H9 (cell line): ENCODE data around the gene MARCHF3. TPM values are rescaled to one million over a fixed set of nuclear protein-coding genes. Genes with fewer than 3 reads are reported as not detected.

Experiments
- DNase-seq: peaks from one replicate; pipeline ENCODE4 v3.0.0-alpha.2; 2017
- H2AFZ ChIP-seq: one replicate; pipeline ENCODE4 v1.6.1; 2013; ENCODE audit warnings: mild to moderate bottlenecking, low read length, control low read depth, moderate library complexity
- H2AK5ac ChIP-seq: 2 replicates; pipeline ENCODE4 v1.6.1; 2013; ENCODE audit warnings: low read length, control low read depth, mixed read lengths; ENCODE audit not compliant: insufficient read length
- H2BK120ac ChIP-seq: one replicate; pipeline ENCODE4 v1.6.1; 2013; ENCODE audit warnings: low read depth, mild to moderate bottlenecking, low read length, control low read depth, inconsistent platforms; ENCODE audit not compliant: poor library complexity, severe bottlenecking
- H2BK12ac ChIP-seq: 2 replicates; pipeline ENCODE4 v1.6.1; 2013; ENCODE audit warnings: low read length, control low read depth, mixed read lengths, low read depth; ENCODE audit not compliant: insufficient read length
- H2BK15ac ChIP-seq: 2 replicates; pipeline ENCODE4 v1.6.1; 2013; ENCODE audit warnings: low read depth, low read length, control low read depth
- H2BK20ac ChIP-seq: one replicate; pipeline ENCODE4 v1.6.1; 2013; ENCODE audit warnings: low read depth, mild to moderate bottlenecking, low read length, control low read depth, inconsistent platforms; ENCODE audit not compliant: poor library complexity, severe bottlenecking
- H2BK5ac ChIP-seq: 2 replicates; pipeline ENCODE4 v1.6.1; 2013; ENCODE audit warnings: low read length, control low read depth, mixed read lengths; ENCODE audit not compliant: insufficient read length
- H3K14ac ChIP-seq: 2 replicates; pipeline ENCODE4 v1.6.1; 2013; ENCODE audit warnings: low read length, control low read depth; ENCODE audit not compliant: insufficient read depth
- H3K18ac ChIP-seq: 2 replicates; pipeline ENCODE4 v1.6.1; 2013; ENCODE audit warnings: low read depth, mild to moderate bottlenecking, mixed read lengths, low read length, control low read depth; ENCODE audit not compliant: insufficient read length
- H3K23ac ChIP-seq: 2 replicates; pipeline ENCODE4 v1.6.1; 2013; ENCODE audit warnings: low read length, control low read depth, mixed read lengths, low read depth; ENCODE audit not compliant: insufficient read length
- H3K23me2 ChIP-seq: 2 replicates; pipeline ENCODE4 v1.6.1; 2013; ENCODE audit warnings: low read depth, mild to moderate bottlenecking, mixed read lengths, low read length, control low read depth; ENCODE audit not compliant: insufficient read length, poor library complexity, severe bottlenecking
- H3K27ac ChIP-seq: 2 replicates; pipeline ENCODE4 v1.5.1; 2013; ENCODE audit warnings: low read length, control low read depth, mixed read lengths, low read depth; ENCODE audit not compliant: insufficient read length
- H3K27me3 ChIP-seq: 2 replicates; pipeline ENCODE4 v1.6.1; 2013; ENCODE audit warnings: low read length, control low read depth, inconsistent platforms; ENCODE audit not compliant: insufficient read depth
- H3K4ac ChIP-seq: 2 replicates; pipeline ENCODE4 v1.6.1; 2013; ENCODE audit warnings: low read depth, mild to moderate bottlenecking, control low read depth, inconsistent platforms, low read length, moderate library complexity
- H3K4me1 ChIP-seq: 2 replicates; pipeline ENCODE4 v1.6.1; 2013; ENCODE audit warnings: low read length, control low read depth, inconsistent platforms; ENCODE audit not compliant: insufficient read depth
- H3K4me2 ChIP-seq: 2 replicates; pipeline ENCODE4 v1.6.1; 2013; ENCODE audit warnings: low read length, control low read depth, mixed read lengths; ENCODE audit not compliant: insufficient read length, insufficient read depth
- H3K56ac ChIP-seq: 2 replicates; pipeline ENCODE4 v1.6.1; 2013; ENCODE audit warnings: low read depth, mild to moderate bottlenecking, mixed read lengths, low read length, control low read depth; ENCODE audit not compliant: insufficient read length
- H3K79me1 ChIP-seq: 2 replicates; pipeline ENCODE4 v1.6.1; 2013; ENCODE audit warnings: low read depth, mild to moderate bottlenecking, moderate library complexity, low read length, control low read depth, inconsistent platforms; ENCODE audit not compliant: insufficient read depth, poor library complexity, severe bottlenecking
- H3K79me2 ChIP-seq: 2 replicates; pipeline ENCODE4 v1.6.1; 2013; ENCODE audit warnings: low read length, control low read depth, inconsistent platforms; ENCODE audit not compliant: insufficient read depth
- H3K9ac ChIP-seq: 2 replicates; pipeline ENCODE4 v1.6.1; 2013; ENCODE audit warnings: low read length, control low read depth, mixed read lengths; ENCODE audit not compliant: insufficient read length; ENCODE audit errors: extremely low read depth
- H3K9me3 ChIP-seq: one replicate; pipeline ENCODE4 v1.6.1; 2013; ENCODE audit warnings: low read depth, low read length, inconsistent platforms; ENCODE audit not compliant: control insufficient read depth
- H3T11ph ChIP-seq: one replicate; pipeline ENCODE4 v1.6.1; 2013; ENCODE audit warnings: mild to moderate bottlenecking, low read length, control low read depth, inconsistent platforms
- H4K20me1 ChIP-seq: one replicate; pipeline ENCODE4 v1.6.1; 2013; ENCODE audit not compliant: control insufficient read depth, insufficient read length, insufficient read depth
- H4K5ac ChIP-seq: 2 replicates; pipeline ENCODE4 v1.6.1; 2013; ENCODE audit warnings: low read depth, mild to moderate bottlenecking, mixed read lengths, low read length, control low read depth; ENCODE audit not compliant: insufficient read length
- H4K8ac ChIP-seq: replicated peaks from 2 replicates; pipeline ENCODE4 v1.6.1; 2013; ENCODE audit warnings: low read length, control low read depth, mixed read lengths, low read depth; ENCODE audit not compliant: insufficient read length
- H4K91ac ChIP-seq: 2 replicates; pipeline ENCODE4 v1.6.1; 2013; ENCODE audit warnings: low read depth, mild to moderate bottlenecking, moderate library complexity, mixed read lengths, low read length, control low read depth; ENCODE audit not compliant: insufficient read length
- H3K27ac Mint-ChIP-seq, 3 experiments: 2 replicates in 2 of 3; 3 replicates in 1 of 3; pipeline ENCODE4 v1.8.0; 2020 to 2021; ENCODE audit warnings: mixed read lengths in 3 of 3, mild to moderate bottlenecking in 1 of 3, moderate library complexity in 1 of 3
- H3K27me3 Mint-ChIP-seq: 2 replicates; pipeline ENCODE4 v1.8.0; 2021; ENCODE audit warnings: low read depth, mild to moderate bottlenecking, moderate library complexity, mixed read lengths
- H3K36me3 Mint-ChIP-seq, 3 experiments: 2 replicates in 2 of 3; 3 replicates in 1 of 3; pipeline ENCODE4 v1.8.0; 2020 to 2021; ENCODE audit warnings: low read depth in 3 of 3, mixed read lengths in 3 of 3; ENCODE audit not compliant: insufficient read depth in 1 of 3
- H3K4me1 Mint-ChIP-seq, 2 experiments: 2 replicates each; pipeline ENCODE4 v1.8.0; 2020; ENCODE audit warnings: mixed read lengths in 2 of 2
- H3K4me3 Mint-ChIP-seq, 2 experiments: 2 replicates in 1 of 2; 3 replicates in 1 of 2; pipeline ENCODE4 v1.8.0; 2020 to 2021; ENCODE audit warnings: mild to moderate bottlenecking in 2 of 2, mixed read lengths in 2 of 2, moderate library complexity in 1 of 2
- H3K9me3 Mint-ChIP-seq, 2 experiments: 2 replicates in 1 of 2; 3 replicates in 1 of 2; pipeline ENCODE4 v1.8.0; 2020; ENCODE audit warnings: mild to moderate bottlenecking in 2 of 2, mixed read lengths in 2 of 2, moderate library complexity in 1 of 2
- CTCF ChIP-seq: fragments of 200-600 bp; sonication (generic); conservative IDR thresholded peaks from 3 replicates; pipeline ENCODE4 v1.8.0; 2021; ENCODE audit warnings: antibody characterized with exemption, mild to moderate bottlenecking
- WGBS: extraction: QIAGEN DNeasy Blood & Tissue Kit; methylation state at CpG from one replicate; pipeline ENCODE4 v1.1.7; 2013; ENCODE audit warnings: missing lambda C conversion rate, low lambda C conversion rate, mixed read lengths; ENCODE audit not compliant: insufficient read length; ENCODE audit errors: extremely low coverage; 5-methylcytosine and 5-hydroxymethylcytosine counted together
- total RNA-seq: library from RNA; stranded (reverse); gene quantifications from 2 replicates; pipeline ENCODE4 v1.2.1, GENCODE V29; 2021

MARCHF3 gene
- total RNA-seq, 1 experiment from 2014 or later: 17.7 TPM

GRCh38 chr5:126949475-126949874 lies 80.9 kb downstream of the MARCHF3 start:
- Mint-ChIP-seq H3K4me3 (no peak overlapping the region), H3K4me1 (peaks cover 26 to 32% of the 10 kb centered on the region in 2 experiments), H3K36me3 (no peaks in the 10 kb centered on the region), H3K27ac (no peak overlapping the region), H3K9me3 (no peaks in the 10 kb centered on the region), H3K27me3 (no peaks in the 10 kb centered on the region)
- Histone ChIP-seq H4K20me1 (peaks cover 2% of the 10 kb centered on the region), H2BK12ac (no peak overlapping the region), H3K4ac (no peak overlapping the region), H2BK120ac (no peak overlapping the region), H3K4me2 (no peak overlapping the region), H3K27ac (no peak overlapping the region), H2AFZ (no peak overlapping the region), H2AK5ac (no peak overlapping the region), H4K8ac (no peak overlapping the region), H2BK20ac (no peak overlapping the region), H3K4me1 (peaks cover 2% of the 10 kb centered on the region; the same call in 1 of the 2 replicates), H3K23ac (no peak overlapping the region), H3K23me2 (no peaks in the 10 kb centered on the region), H3K14ac (no peak overlapping the region), H3K56ac (no peak overlapping the region), H4K5ac (no peak overlapping the region), H3K18ac (no peak overlapping the region), H3K9me3 (no peaks in the 10 kb centered on the region), H3K79me1 (no peaks in the 10 kb centered on the region), H3K79me2 (no peaks in the 10 kb centered on the region), H2BK5ac (no peak overlapping the region), H4K91ac (no peak overlapping the region), H3K9ac (no peak overlapping the region), H3K27me3 (no peaks in the 10 kb centered on the region), H3T11ph (no peak overlapping the region), H2BK15ac (no peak overlapping the region)
- TF ChIP-seq CTCF: no peak
- no CpG with 5 or more reads among the region's 2 CpGs for WGBS
- DNase-seq: no peak
